ENCODE measurements around the gene DNAI2. TPM values are rescaled to one million over a fixed set of nuclear protein-coding genes. Genes with fewer than 3 reads are reported as not detected.
A peak's percentile ranks its signal among the peaks of the same experiment; 100 is the strongest.

Gene DNAI2
- total and polyA plus RNA-seq, 8 donors: not detected

GRCh38 chr17:74354123-74354522, 80.1 kb downstream of the DNAI2 start:
- peak; percentile 34 to 71 for DNase-seq
- no peaks in the 10 kb centered on the region for H3K9me3 ChIP-seq
- intact Hi-C loops (cut with DNase I; ENCODE audit: low total_unique reads): no loop called here
- H3K27me3 ChIP-seq: peaks cover 26 to 100% (median 78%) of the 10 kb centered on the region in 3 donors
- WGBS, 5 donors: 6 to 18% (median 10%) methylated on average over 21 to 29 of the region's 29 CpGs
- peaks cover 7 to 29% (median 17%) of the 10 kb centered on the region in 4 donors for H3K4me1 ChIP-seq
- H3K36me3 ChIP-seq: no peaks in the 10 kb centered on the region
- TF ChIP-seq CTCF (IDR thresholded peaks at IDR 0.05): peak in 3 of 7 experiments; percentile 10 to 21 (median 14)
- no peak for TF ChIP-seq POLR2A (IDR thresholded peaks at IDR 0.05)
- H3K4me3 ChIP-seq: no peak overlapping the region
- no peak overlapping the region for H3K27ac ChIP-seq

GRCh38 chr17:74354561-74354960, 80.5 kb downstream of the DNAI2 start:
- H3K4me1 ChIP-seq: peaks cover 7 to 29% (median 17%) of the 10 kb centered on the region in 4 donors
- TF ChIP-seq POLR2A (IDR thresholded peaks at IDR 0.05): no peak
- TF ChIP-seq POLR2AphosphoS5 (IDR thresholded peaks at IDR 0.05): no peak
- no peak for TF ChIP-seq CTCF (IDR thresholded peaks at IDR 0.05)
- no peak for TF ChIP-seq EP300 (IDR thresholded peaks at IDR 0.05)
- intact Hi-C loops (cut with DNase I; ENCODE audit: low total_unique reads): no loop called here
- DNase-seq: no peak
- no peaks in the 10 kb centered on the region for H3K36me3 ChIP-seq
- H3K27me3 ChIP-seq: peaks cover 26 to 100% (median 82%) of the 10 kb centered on the region in 3 donors
- H3K27ac ChIP-seq: no peak overlapping the region
- H3K9me3 ChIP-seq: no peaks in the 10 kb centered on the region
- H3K4me3 ChIP-seq: no peak overlapping the region
- WGBS, 5 donors: 74 to 82% (median 77%) methylated on average over 10 of the region's 10 CpGs

GRCh38 chr17:74355065-74355464, 81.0 kb downstream of the DNAI2 start:
- no peaks in the 10 kb centered on the region for H3K9me3 ChIP-seq
- TF ChIP-seq POLR2AphosphoS5 (IDR thresholded peaks at IDR 0.05) (no peak), POLR2A (IDR thresholded peaks at IDR 0.05) (no peak)
- WGBS, 5 donors: 73 to 91% (median 81%) methylated on average over 2 to 8 of the region's 8 CpGs
- peaks cover 26 to 100% (median 85%) of the 10 kb centered on the region in 3 donors for H3K27me3 ChIP-seq
- no peaks in the 10 kb centered on the region for H3K36me3 ChIP-seq
- intact Hi-C loops (cut with DNase I; ENCODE audit: low total_unique reads): no loop called here
- no peak overlapping the region for H3K27ac ChIP-seq
- no peak overlapping the region for H3K4me3 ChIP-seq
- no peak for DNase-seq
- H3K4me1 ChIP-seq: peaks cover 7 to 29% (median 17%) of the 10 kb centered on the region in 4 donors

- no peak overlapping the region for H3K27ac ChIP-seq
- WGBS, 5 donors: 0 to 5% (median 2%) methylated on average over 10 to 105 of the region's 105 CpGs
- H3K27me3 ChIP-seq: peaks cover 30 to 100% (median 89%) of the 10 kb centered on the region in 3 donors
- H3K4me3 ChIP-seq: peak overlapping the region; percentile 13 to 36 (median 28)
- intact Hi-C loops (cut with DNase I; ENCODE audit: low total_unique reads): no loop called here
- no peaks in the 10 kb centered on the region for H3K9me3 ChIP-seq
- no peaks in the 10 kb centered on the region for H3K36me3 ChIP-seq
- TF ChIP-seq CTCF (IDR thresholded peaks at IDR 0.05) (no peak), EP300 (IDR thresholded peaks at IDR 0.05) (no peak), POLR2AphosphoS5 (IDR thresholded peaks at IDR 0.05) (no peak), POLR2A (IDR thresholded peaks at IDR 0.05) (no peak)
- H3K4me1 ChIP-seq: peaks cover 7 to 35% (median 22%) of the 10 kb centered on the region in 4 donors
- peak in 1 of 2 donors; percentile 74 for DNase-seq
Observed at GRCh38 chr17:74356646-74357465, 82.8 kb downstream of the DNAI2 start.

GRCh38 chr17:74357466-74357809, 83.4 kb downstream of the DNAI2 start:
- H3K27ac ChIP-seq: no peak overlapping the region
- TF ChIP-seq CTCF (IDR thresholded peaks at IDR 0.05): no peak
- no peak for TF ChIP-seq POLR2AphosphoS5 (IDR thresholded peaks at IDR 0.05)
- TF ChIP-seq EP300 (IDR thresholded peaks at IDR 0.05): no peak
- TF ChIP-seq POLR2A (IDR thresholded peaks at IDR 0.05): no peak
- H3K4me3 ChIP-seq: peak overlapping the region in 3 of 4 donors; percentile 13 to 36 (median 35)
- DNase-seq: no peak
- H3K36me3 ChIP-seq: no peaks in the 10 kb centered on the region
- peaks cover 7 to 34% (median 23%) of the 10 kb centered on the region in 4 donors for H3K4me1 ChIP-seq
- H3K9me3 ChIP-seq: no peaks in the 10 kb centered on the region
- intact Hi-C loops (cut with DNase I; ENCODE audit: low total_unique reads): no loop called here
- WGBS, 5 donors: 12 to 25% (median 18%) methylated on average over 24 to 32 of the region's 32 CpGs
- peaks cover 30 to 100% (median 89%) of the 10 kb centered on the region in 3 donors for H3K27me3 ChIP-seq

Data from stomach (tissue), 9 donors.